Stomach (tissue), 4 donors: ENCODE data around the gene DNAJC1.

Experiments used
- EP300 ChIP-seq: sonication (generic); formaldehyde crosslinking; IDR thresholded peaks from one replicate; pipeline ENCODE4 v1.6.1; 2017; ENCODE audit warnings: antibody characterized with exemption
- TF ChIP-seq, protein P1 (sequence below), 7 experiments: fragments of 450-650 bp in 4 of 7; fragments of 200-600 bp in 3 of 7; sonication (generic) in 3 of 7; IDR thresholded peaks; one replicate each; pipeline ENCODE4 v1.5.1; 2016 to 2019; ENCODE audit warnings: antibody characterized with exemption in 7 of 7, control low read depth in 2 of 7, mild to moderate bottlenecking in 1 of 7

GRCh38 chr10:22003177-22003963, at the start of gene DNAJC1:
- TF ChIP-seq, protein P1, sequence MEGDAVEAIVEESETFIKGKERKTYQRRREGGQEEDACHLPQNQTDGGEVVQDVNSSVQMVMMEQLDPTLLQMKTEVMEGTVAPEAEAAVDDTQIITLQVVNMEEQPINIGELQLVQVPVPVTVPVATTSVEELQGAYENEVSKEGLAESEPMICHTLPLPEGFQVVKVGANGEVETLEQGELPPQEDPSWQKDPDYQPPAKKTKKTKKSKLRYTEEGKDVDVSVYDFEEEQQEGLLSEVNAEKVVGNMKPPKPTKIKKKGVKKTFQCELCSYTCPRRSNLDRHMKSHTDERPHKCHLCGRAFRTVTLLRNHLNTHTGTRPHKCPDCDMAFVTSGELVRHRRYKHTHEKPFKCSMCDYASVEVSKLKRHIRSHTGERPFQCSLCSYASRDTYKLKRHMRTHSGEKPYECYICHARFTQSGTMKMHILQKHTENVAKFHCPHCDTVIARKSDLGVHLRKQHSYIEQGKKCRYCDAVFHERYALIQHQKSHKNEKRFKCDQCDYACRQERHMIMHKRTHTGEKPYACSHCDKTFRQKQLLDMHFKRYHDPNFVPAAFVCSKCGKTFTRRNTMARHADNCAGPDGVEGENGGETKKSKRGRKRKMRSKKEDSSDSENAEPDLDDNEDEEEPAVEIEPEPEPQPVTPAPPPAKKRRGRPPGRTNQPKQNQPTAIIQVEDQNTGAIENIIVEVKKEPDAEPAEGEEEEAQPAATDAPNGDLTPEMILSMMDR (IDR thresholded peaks at IDR 0.05): no peak
- no peak for TF ChIP-seq EP300
